Posterior vena cava (tissue), 2 donors: ENCODE results near the gene BTD. TPM values are rescaled to one million over a fixed set of nuclear protein-coding genes. Genes with fewer than 3 reads are reported as not detected.
A peak's percentile ranks its signal among the peaks of the same experiment; 100 is the strongest.

Source experiments
- DNase-seq: peaks from one replicate; pipeline ENCODE4 v3.0.0-alpha.2; 2020; ENCODE audit warnings: low spot score
- intact Hi-C, 2 donors: fragments of 100-400 bp; cut with DNase I; formaldehyde crosslinking; loops; one replicate each; pipeline versions ENCODE4 v1.14.1 to v1.14.2; 2022 to 2023
- long read RNA-seq, 2 donors: library from polyadenylated mRNA; unstranded; transcript quantifications; one replicate each; pipeline ENCODE4 v2.0.0, GENCODE V29; 2020 to 2021
- total RNA-seq, 2 donors: library from RNA; stranded (reverse); fragmentation: NEBNext Ultra II Directional; extraction: Animal tissue kit (Norgen Biotek cat#: 25700); gene quantifications; one replicate each; pipeline ENCODE4 v1.2.1, GENCODE V29; 2021
- donor health status: DM: yes; HTN: yes; CAD: no.
- donor health status: DM: yes; HTN: yes; CAD: no.

BTD gene, protein sequence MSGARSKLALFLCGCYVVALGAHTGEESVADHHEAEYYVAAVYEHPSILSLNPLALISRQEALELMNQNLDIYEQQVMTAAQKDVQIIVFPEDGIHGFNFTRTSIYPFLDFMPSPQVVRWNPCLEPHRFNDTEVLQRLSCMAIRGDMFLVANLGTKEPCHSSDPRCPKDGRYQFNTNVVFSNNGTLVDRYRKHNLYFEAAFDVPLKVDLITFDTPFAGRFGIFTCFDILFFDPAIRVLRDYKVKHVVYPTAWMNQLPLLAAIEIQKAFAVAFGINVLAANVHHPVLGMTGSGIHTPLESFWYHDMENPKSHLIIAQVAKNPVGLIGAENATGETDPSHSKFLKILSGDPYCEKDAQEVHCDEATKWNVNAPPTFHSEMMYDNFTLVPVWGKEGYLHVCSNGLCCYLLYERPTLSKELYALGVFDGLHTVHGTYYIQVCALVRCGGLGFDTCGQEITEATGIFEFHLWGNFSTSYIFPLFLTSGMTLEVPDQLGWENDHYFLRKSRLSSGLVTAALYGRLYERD
- total RNA-seq = 10 to 100 TPM; 13.3 to 18.1 TPM
- long read RNA-seq, donor 1, full-length matches to known transcripts = 6 of 10 reads
- long read RNA-seq, donor 1, partial matches to known transcripts = 2 of 10 reads
- long read RNA-seq, donor 1, other reads (novel, unspliced or antisense) = 2 of 10 reads
- long read RNA-seq, donor 2, full-length matches to known transcripts = 30 of 37 reads
- long read RNA-seq, donor 2, partial matches to known transcripts = 5 of 37 reads
- long read RNA-seq, donor 2, other reads (novel, unspliced or antisense) = 2 of 37 reads

GRCh38 chr3:15601399-15602145 is at the start of gene BTD, which contains the start of gene HACL1:
TSS of gene BTD (plus strand) at chr3:15601745. CDS start at chr3:15635440, 33,695 bp downstream.
TSS of gene HACL1 (minus strand) at chr3:15601569. CDS start at chr3:15601463, 106 bp downstream.
- intact Hi-C loops = no loop called here
- peak; percentile 99 for DNase-seq

GRCh38 chr3:15551902-15552301 is 49.6 kb upstream of the BTD start:
- intact Hi-C loops = loop anchor here in 1 of 2 donors (10.0 kb wide), 1 partner anchor 117 kb away; no protein-coding TSS in a partner anchor
- no peak for DNase-seq

GRCh38 chr3:15553749-15554148 is 47.8 kb upstream of the BTD start:
- intact Hi-C loops = loop anchor here in 1 of 2 donors (10.0 kb wide), 1 partner anchor 119 kb away; no protein-coding TSS in a partner anchor
- DNase-seq = no peak

DNA sequence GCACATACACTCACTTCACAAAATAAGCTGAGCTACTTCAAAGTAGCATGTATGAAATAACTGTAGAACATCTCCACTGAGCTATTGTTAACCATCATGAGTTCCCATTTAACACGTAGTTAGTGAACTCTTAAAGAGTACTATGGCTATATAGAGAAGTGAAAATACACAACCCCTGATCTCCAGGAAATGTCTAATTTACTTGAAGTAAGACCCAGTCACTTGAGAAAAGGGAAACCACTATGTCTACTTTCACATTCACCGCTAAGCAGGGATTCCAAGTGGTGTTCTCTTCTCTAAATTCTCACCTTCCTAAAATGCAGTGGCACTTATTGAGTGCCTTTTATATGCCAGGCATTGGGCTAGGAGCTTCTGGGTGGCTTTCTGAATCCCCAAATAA is 45.0 kb upstream of the BTD start:
- intact Hi-C loops = loop anchor here in 1 of 2 donors (10.0 kb wide), 1 partner anchor 122 kb away; no protein-coding TSS in a partner anchor

DNA sequence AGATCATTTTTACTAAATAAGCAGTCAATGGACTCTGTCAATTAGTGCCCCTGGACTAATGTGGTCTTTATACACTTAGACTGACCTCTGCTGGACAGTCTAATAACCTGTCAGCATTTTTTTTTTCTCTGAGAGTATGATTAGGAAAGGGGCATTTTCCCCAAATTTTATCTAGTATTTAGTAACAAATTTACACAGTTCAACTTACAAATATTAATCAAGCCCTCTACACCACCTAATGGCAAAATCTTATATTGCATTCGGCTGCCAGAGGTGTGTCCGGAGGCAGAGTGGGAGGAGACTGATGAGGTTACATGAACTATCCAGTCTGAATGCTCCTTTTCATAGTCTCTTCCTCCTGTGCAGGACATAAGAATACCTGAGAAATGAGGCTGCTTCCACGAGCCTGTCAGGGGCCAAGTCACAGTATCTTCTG is 44.0 kb upstream of the BTD start:
- no peak for DNase-seq
- intact Hi-C loops = loop anchor here in 1 of 2 donors (10.0 kb wide), 1 partner anchor 123 kb away; no protein-coding TSS in a partner anchor

More for the DNA sequence above, 45.0 kb upstream of the BTD start:
- no peak for DNase-seq

DNA sequence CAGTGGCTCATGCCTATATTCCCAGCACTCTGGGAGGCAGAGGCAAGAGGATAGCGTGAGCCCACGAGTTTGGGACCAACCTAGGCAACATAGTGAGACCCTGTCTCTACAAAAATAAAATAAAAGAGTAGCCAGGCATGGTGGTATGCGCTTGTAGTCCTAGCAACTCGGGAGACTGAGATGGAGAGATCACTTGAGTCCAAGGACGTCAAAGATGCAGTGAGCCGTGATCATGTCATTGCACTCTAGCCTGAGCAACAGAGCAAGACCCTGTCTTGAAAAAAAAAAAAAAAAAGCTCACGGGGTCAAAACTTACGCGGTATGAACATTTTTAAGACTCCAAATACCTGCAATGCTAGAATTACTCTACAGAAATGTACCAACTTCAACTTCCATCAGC is 43.0 kb upstream of the BTD start:
- intact Hi-C loops = loop anchor here in 1 of 2 donors (10.0 kb wide), 1 partner anchor 124 kb away; no protein-coding TSS in a partner anchor
- DNase-seq = no peak

- intact Hi-C loops = loop anchor here in 1 of 2 donors (10.0 kb wide), 1 partner anchor 128 kb away; no protein-coding TSS in a partner anchor
- DNase-seq = no peak
Measured at GRCh38 chr3:15562560-15562959, 39.0 kb upstream of the BTD start.

DNA sequence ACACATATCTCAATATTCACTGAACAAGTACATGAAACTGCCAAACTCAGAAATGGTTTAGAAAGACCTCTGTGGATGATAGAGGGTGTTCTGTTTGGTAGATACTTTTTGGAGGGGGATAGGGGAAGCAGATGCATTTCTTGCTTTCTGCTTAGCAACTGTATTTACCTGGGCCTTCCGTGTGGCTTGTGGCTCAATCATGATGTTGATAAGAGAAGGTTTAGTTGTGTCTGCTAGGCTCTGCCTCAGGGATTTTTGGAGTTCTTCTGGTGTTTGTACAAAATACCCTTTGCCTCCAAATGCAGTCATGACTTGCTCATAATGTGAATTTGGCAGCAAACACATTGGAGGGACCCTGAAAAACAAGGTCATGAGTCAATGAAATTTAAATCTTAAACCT is 38.4 kb upstream of the BTD start:
- DNase-seq = no peak
- intact Hi-C loops = loop anchor here in 1 of 2 donors (10.0 kb wide), 1 partner anchor 128 kb away; no protein-coding TSS in a partner anchor

DNA sequence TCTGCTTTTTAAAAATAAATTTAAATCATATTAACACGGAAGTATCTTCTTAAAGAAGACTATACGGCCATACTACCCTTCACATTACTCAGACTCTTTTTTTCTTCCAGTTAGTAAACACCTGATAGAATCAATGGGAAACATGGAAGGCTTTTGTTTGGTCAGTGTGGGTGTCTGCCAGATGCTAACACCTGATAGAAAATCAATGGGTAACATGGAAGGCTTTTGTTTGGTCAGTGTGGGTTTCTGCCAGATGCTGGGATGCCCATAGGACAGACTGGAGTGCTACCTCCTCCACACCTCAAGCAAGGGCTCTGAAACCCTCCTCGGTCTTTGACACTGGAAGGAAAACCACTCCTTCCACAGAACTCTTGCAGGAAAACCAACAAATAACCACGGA is 29.4 kb upstream of the BTD start:
- intact Hi-C loops = no loop called here
- no peak for DNase-seq

DNA sequence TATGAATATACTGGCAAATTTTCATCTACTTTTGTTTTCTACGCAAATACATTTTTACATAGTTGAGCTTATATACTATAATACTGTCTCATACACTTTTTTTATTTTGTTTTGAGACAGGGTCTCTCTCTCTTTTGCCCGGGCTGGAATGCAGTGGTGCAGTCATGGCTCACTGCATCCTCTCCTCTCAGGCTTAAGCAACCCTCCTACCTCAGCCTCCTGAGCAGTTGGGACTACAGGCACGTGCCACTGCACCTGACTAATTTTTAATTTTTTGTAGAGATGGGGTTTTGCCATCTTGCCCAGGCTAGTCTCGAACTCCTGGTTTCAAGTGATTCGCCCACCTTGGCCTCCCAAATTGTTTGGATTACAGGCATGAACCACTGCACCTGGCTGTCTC is 26.1 kb upstream of the BTD start:
- intact Hi-C loops = no loop called here

DNA sequence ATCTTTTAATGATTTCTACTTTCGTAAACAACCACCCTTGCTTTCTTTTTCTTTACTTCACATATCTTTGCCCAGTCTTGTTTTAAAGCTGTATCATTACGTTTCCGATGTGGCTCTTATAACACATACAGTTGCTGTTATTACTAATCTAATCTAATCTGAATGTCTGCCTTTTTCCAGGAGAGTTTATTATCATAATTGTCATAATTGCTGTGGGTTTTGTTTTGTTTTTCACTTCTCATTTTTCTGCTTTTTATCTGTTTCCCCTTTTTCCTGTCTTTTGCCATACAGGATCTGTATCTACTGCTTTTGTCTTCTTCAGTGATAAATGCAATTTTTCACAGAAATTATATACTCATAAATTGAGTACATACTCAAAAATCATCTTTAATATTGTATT is 25.1 kb upstream of the BTD start:
- no peak for DNase-seq
- intact Hi-C loops = no loop called here

More for the DNA sequence above, 26.1 kb upstream of the BTD start:
- no peak for DNase-seq

DNA sequence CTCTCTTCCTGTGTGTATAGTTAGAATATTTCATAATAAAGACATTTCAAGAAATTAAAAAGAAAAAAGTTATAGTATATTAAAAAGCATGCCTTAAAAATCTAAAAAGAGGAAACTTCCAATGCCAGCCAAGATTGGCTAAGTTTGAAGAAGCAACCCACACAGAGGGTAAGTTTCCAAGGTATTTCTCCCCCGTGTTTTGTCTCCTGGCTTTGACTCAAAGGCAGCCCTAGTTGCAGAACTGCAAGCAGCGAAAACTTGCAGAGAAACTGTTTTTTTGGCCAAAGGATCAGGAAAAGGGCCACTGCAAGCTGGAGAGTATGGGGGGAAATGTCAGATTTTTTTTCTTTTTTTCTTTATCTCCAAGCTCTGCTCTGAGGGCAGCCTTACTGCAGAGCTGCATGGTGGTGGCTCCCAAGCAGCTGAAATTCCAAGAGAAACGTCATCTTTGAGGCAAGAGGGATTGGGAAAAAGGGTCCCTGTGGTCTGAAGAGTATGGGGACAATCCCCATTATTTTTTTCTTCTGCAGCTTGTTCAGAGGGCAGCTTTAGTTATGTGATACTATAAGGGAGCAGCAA is 23.2 kb upstream of the BTD start:
- intact Hi-C loops = no loop called here
- DNase-seq = no peak

DNA sequence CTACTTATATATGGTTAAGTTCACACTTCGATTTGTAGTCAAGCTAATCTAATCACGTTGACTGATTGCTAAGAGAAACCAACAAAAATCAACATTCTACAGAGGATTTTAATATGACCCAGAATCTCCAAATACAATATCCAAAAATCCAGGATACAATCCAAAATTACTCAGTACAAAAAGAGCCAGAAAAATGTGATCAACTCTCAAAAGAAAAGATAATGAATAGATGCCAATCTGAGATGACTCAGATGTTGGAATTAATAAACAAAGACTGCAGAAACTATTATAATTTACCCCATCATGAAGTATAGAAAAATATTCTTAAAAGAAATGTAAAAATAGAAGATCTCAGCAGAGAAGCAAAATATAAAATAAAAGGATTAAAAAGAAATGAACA is 22.5 kb upstream of the BTD start:
- intact Hi-C loops = no loop called here

GRCh38 chr3:15581471-15582394 is 19.8 kb upstream of the BTD start:
- intact Hi-C loops = no loop called here
- DNase-seq = no peak

More for the DNA sequence above, 22.5 kb upstream of the BTD start:
- no peak for DNase-seq

DNA sequence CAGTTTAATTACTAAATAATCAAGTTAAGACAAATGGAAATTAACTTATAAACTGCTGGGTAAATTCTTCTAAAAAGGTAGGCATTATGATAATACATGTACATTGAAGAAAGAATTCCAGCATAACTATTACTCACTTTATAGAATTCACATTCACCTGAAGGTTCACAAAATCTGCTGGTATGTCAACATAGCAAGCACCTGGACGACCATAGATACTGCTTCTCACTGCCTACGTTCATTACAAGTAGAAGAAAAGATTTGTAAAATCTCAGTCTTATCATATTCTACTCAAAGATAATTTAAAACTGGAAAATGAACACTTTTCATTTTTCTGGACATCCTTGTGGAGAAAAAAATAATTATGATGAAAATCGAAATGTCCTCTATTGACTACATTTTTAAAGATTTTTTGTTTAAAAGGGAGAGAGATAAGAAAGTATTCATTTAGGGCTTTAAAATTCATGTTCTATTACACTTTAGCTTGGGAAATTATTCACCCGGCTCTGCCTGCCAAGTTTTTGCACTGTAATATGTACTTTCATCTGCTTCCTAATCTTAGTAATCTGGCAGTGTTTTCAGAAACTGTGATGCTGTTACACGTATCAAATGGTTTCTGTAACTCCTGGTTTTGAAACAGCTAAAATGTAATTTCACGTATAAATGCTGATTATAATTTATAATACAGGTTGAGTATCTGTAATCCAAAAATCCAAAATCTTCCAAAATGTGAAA is 16.3 kb upstream of the BTD start:
- no peak for DNase-seq
- intact Hi-C loops = no loop called here

- intact Hi-C loops = no loop called here
- no peak for DNase-seq
Measured at GRCh38 chr3:15591242-15591641, 10.3 kb upstream of the BTD start.

DNA sequence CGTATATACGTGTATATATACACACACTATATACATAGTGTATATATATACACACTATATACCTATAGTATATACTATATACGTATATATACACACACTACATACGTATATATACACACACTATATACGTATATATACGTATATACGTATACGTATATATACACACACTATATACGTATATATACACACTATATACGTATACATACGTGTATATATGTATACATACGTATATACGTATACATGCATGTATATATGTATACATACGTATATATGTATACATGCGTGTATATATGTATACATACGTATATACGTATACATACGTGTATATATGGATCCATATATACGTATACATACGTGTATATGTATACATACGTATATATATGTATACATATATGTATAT is 9.6 kb upstream of the BTD start:
- intact Hi-C loops = no loop called here
- no peak for DNase-seq
